ENCODE data around the gene MRLN. TPM values are rescaled to one million over a fixed set of nuclear protein-coding genes. Genes with fewer than 3 reads are reported as not detected.

The MRLN gene
- total and polyA plus RNA-seq, 12 donors: not detected

DNA sequence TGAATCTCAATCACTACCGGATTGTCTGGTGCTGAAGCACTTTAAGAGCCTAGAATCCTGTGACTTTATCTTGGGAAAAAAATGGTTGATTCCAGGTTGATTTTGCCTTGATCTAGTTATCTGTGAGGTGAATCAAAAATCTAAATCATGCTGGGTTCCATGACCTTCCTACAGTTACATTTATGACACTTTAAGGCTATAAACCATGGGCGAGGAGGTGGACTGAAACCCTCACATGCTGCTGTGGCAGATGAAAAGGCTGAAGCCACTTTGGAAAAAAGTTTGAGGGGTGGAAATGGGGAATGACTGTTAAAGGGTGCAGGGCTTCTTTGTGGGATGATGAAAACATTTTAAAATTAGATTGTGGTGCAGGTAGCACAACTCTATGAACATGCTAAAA is 61.1 kb downstream of the MRLN start:
- Histone ChIP-seq H3K4me3 (no peak overlapping the region), H3K9me3 (no peaks in the 10 kb centered on the region), H3K36me3 (no peaks in the 10 kb centered on the region), H3K27me3 (no peaks in the 10 kb centered on the region), H3K27ac (no peak overlapping the region), H3K4me1 (no peaks in the 10 kb centered on the region)
- 90 to 92% methylated on average over 2 of the region's 2 CpGs for WGBS, 2 donors
- TF ChIP-seq, protein P1, sequence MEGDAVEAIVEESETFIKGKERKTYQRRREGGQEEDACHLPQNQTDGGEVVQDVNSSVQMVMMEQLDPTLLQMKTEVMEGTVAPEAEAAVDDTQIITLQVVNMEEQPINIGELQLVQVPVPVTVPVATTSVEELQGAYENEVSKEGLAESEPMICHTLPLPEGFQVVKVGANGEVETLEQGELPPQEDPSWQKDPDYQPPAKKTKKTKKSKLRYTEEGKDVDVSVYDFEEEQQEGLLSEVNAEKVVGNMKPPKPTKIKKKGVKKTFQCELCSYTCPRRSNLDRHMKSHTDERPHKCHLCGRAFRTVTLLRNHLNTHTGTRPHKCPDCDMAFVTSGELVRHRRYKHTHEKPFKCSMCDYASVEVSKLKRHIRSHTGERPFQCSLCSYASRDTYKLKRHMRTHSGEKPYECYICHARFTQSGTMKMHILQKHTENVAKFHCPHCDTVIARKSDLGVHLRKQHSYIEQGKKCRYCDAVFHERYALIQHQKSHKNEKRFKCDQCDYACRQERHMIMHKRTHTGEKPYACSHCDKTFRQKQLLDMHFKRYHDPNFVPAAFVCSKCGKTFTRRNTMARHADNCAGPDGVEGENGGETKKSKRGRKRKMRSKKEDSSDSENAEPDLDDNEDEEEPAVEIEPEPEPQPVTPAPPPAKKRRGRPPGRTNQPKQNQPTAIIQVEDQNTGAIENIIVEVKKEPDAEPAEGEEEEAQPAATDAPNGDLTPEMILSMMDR (IDR thresholded peaks at IDR 0.05): no peak
- DNase-seq (no peak), ATAC-seq (no peak)
- intact Hi-C loops (cut with DNase I): no loop called here

DNA sequence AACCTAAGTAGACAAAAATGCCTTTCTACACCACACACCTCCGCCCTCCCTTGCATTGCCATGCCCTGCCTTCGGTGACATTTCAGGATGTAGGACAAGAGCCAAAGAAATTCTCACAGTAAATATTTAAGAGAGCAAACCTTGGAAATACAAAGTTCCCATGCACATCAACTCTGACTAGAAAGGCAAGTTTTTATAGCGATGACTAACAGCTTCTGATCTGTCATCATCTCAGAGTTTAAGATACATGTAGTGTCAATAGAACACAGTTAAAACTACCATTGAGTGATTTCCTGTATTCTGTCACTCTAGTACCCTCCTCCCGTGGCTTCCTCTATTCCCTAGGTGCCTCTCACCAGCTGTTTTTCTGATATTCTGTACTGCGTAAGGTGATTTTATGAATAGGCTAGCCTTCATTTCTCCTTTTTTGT is 64.3 kb downstream of the MRLN start:
- Histone ChIP-seq H3K4me3 (no peak overlapping the region), H3K9me3 (no peaks in the 10 kb centered on the region), H3K4me1 (no peaks in the 10 kb centered on the region), H3K36me3 (peaks cover 0 to 1% (median 0%) of the 10 kb centered on the region in 9 donors), H3K27me3 (no peaks in the 10 kb centered on the region), H3K27ac (no peak overlapping the region)
- intact Hi-C loops (cut with DNase I): no loop called here
- no peak for ATAC-seq
- no peak for DNase-seq
- TF ChIP-seq, protein P1 (IDR thresholded peaks at IDR 0.05): no peak
- 48 to 74% methylated on average over 5 of the region's 5 CpGs for WGBS, 2 donors

DNA sequence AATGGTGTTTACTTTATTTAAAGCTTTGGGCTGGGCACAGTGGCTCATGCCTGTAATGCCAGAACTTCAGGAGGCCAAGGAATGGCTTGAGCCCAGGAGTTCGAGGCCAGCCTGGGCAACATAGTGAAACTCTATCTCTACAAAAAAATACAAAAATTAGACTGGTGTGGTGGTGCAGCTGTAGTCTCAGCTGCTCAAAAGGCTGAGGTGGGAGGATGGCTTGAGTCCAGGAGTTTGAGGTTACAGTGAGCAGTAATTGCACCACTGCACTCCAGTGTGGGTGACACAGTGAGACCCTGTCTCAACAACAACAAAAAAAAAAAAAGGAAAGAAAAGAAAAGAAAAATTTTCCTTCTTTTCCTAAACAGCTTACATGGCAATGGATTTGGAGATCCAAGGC is 65.6 kb downstream of the MRLN start:
- no peak for ATAC-seq
- intact Hi-C loops (cut with DNase I): no loop called here
- TF ChIP-seq, protein P1 (IDR thresholded peaks at IDR 0.05): no peak

More for the DNA sequence above, 65.6 kb downstream of the MRLN start:
- Histone ChIP-seq H3K27me3 (no peaks in the 10 kb centered on the region), H3K9me3 (no peaks in the 10 kb centered on the region), H3K4me3 (no peak overlapping the region), H3K36me3 (peaks cover 0 to 7% (median 0%) of the 10 kb centered on the region in 9 donors), H3K4me1 (no peaks in the 10 kb centered on the region), H3K27ac (no peak overlapping the region)
- no peak for DNase-seq
- 82 to 97% methylated on average over 1 of the region's 1 CpG for WGBS, 2 donors

Other genes starting within 250 kb of the MRLN start
- gene SLC16A9, start 43.6 kb downstream of the MRLN start, total RNA-seq: 1 to 10 TPM in 8 of 10 donors, under 1 TPM in 2; 0.20 to 3.3 (median 2.1) TPM
- under 1 TPM; 0.12 to 0.73 TPM for gene SLC16A9, start 43.6 kb downstream of the MRLN start, polyA plus RNA-seq
- gene CCDC6, start 153.1 kb upstream of the MRLN start, total RNA-seq: 10 to 100 TPM; 13.7 to 22.8 (median 17.4) TPM
- gene CCDC6, start 153.1 kb upstream of the MRLN start, polyA plus RNA-seq: 1 to 10 TPM; 4.4 to 8.6 TPM